Measurements from ENCODE around the gene NAXD.
"Not testable (repeated sequence)": the region's sequence is repeated elsewhere in the genome, so short reads cannot be mapped to it uniquely, and the experiment has no call there.

NAXD gene

DNA sequence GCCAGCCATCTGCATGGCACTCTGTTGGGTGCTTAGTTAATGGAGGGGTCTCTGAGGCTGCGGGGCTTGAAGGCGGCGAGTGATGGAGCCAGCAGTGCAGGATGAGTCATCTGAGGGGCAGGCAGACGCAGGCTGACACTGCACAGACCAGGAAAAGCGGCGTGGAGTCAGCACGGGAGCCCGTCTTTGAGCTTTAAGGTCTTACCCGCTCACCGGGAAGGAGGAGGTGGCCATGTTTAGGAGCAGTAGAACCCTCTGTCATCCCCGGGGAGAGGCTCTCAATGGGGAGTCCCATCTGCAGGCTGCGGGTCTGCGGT is 13.1 kb downstream of the NAXD start:
- no peak for DNase-seq (ENCODE audit: low spot score)

- no peak for DNase-seq (ENCODE audit: low spot score)
Observed at GRCh38 chr13:110628952-110629701, 13.8 kb downstream of the NAXD start.

- DNase-seq (ENCODE audit: low spot score): no peak
Observed at GRCh38 chr13:110629735-110630134, 14.4 kb downstream of the NAXD start.

DNA sequence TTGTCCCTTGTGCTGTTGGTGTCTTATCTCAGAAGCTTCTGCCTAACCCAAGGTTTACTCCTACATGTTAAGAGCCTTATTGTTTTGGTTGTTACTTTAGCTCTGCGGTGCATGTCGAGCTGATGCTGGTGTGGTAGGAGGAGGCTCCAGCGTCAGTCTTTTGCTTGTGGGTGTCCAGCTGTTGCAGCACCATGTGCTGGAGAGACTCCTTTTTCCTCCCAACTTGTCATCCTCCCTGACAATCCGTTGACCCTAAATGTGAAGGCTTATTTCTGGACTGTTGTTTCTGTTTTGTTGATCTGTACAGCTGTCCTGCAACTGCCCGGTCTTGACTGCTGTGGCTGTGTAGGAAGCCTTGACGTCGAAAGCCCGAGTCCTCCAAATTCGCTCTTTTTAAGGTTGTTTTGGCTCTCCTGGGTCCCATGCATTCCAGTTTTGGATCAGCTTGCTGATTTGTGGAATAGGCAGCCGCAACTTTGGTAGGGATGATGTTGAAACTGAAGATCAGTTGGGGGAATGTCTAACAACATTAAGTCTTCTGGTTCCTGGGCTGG is 15.3 kb downstream of the NAXD start:
- DNase-seq (ENCODE audit: low spot score): no peak

GRCh38 chr13:110632255-110632654 is 16.9 kb downstream of the NAXD start:
- not testable (repeated sequence) for DNase-seq (ENCODE audit: low spot score)

- no peak for DNase-seq (ENCODE audit: low spot score)
Observed at GRCh38 chr13:110633776-110634175, 18.4 kb downstream of the NAXD start.

DNA sequence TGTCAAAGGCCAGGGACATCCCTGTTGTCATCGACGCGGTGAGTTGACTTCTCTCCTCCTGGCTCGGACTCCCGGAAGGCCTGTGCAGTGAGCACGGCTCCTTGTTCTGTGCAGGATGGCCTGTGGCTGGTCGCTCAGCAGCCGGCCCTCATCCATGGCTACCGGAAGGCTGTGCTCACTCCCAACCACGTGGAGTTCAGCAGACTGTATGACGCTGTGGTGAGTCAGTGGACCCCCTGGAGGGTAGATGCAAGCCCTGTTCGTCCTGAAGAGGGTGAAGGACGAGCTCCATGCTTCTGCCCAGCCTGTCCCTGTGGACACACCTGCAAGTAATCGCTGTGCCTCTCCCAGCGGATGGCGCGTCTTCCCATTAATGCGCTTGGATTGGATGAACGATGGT is 19.2 kb downstream of the NAXD start:
- no peak for DNase-seq (ENCODE audit: low spot score)

DNA sequence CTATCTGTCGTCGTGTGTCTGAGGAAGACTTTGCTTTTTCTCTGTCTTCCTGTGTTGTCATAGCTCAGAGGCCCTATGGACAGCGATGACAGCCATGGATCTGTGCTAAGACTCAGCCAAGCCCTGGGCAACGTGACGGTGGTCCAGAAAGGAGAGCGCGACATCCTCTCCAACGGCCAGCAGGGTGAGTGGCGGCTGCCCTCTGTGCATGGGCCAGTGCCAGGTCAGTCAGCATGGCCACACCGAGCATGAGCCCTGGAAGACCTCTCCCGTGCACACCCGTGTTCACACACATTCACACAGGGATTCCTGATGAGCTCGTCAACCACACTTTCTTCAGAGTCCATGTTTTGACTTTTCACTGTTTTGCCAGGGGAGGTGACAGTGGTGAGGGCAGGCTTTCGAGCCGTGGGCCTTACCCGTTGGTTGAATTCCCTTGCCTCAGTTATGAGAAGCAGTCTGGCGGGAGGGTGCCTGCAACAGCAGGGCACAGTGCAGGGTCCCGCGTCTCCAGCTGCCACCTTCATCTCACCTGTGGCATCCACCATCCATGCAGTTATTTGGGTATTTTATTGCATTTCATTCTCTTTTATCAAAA is 20.2 kb downstream of the NAXD start:
- no peak for DNase-seq (ENCODE audit: low spot score)

DNA sequence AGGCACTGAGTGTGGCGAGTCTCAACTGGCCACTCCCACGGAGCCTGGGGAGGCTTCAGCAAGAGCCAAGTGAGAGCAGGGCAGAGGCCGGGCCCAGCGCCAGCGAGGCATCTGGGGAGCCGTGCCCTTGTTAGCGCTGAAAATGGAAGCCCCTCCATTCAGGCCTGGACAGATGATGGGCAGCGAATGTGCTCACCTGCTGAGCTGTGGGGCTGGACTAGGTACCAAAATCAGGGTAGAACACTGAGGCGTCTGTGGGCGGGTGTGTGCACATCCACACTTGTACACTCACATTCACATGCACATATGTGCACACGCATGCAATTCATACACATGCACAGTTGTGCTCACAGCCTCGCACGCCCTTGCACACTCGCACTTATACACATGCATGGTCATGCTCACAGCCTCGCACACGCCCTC is 20.7 kb downstream of the NAXD start:
- no peak for DNase-seq (ENCODE audit: low spot score)

- DNase-seq (ENCODE audit: low spot score): no peak
Observed at GRCh38 chr13:110636701-110637201, 21.4 kb downstream of the NAXD start.

DNA sequence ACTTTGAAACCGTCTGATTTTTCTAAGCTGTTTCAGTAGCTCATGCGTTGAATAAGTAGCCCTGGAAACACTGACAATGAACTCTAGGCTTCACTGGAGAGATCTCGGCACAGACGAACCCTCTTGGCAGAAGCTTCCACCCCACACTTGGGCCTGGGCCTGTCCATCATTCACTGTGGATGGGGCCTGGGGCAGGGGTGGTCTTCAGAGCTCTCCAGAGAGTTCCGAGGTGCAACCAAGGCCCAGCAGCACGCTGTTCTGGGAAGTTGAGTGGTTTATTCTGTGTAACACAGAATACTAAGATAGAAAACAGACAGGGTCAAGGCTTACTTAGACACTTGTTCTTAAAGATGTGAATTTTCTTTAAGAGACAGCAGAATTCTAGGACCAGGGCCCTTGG is 21.9 kb downstream of the NAXD start:
- DNase-seq (ENCODE audit: low spot score): no peak

DNA sequence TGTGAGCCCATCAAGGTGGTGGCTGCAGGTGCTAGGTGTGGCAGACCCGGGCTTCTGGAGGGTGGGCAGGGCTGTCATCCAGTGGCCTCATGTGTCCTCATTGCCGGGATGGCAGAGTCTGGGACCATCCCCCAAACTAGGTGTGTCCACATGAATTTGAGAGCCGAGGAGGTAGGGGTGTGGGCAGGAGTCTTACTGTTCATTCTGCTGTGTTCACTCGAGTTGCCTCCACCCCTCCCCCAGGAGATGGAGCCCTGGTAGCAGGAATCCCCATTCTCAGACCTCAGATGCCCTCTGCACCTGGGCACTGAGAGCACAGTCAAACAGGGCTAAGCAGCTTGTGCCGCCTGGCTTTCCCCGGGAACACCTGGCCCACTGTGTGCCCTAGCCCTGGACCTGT is 22.4 kb downstream of the NAXD start:
- no peak for DNase-seq (ENCODE audit: low spot score)

GRCh38 chr13:110638257-110638656 is 22.9 kb downstream of the NAXD start:
- no peak for DNase-seq (ENCODE audit: low spot score)

GRCh38 chr13:110638814-110639806 is 23.8 kb downstream of the NAXD start:
- no peak for DNase-seq (ENCODE audit: low spot score)

DNA sequence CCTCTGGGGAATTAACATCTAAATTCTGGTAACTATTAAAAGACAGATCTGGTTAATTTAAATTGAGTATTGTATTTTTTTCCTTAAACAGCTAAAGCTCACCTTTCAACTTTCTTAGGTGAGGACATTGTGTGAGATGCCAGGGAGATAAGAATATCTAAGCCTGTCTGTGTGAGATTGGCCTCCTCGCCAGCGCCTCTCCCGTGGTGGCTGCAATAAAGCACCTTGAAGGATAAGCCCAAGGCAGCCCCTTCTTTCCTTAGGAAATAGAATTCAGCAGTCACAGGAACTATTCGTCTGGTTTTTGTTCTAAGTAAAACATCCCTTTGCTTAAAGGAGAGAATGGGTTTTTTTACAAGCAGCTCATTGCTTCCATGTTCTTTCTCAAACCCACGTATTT is 24.6 kb downstream of the NAXD start:
- DNase-seq (ENCODE audit: low spot score): no peak

DNA sequence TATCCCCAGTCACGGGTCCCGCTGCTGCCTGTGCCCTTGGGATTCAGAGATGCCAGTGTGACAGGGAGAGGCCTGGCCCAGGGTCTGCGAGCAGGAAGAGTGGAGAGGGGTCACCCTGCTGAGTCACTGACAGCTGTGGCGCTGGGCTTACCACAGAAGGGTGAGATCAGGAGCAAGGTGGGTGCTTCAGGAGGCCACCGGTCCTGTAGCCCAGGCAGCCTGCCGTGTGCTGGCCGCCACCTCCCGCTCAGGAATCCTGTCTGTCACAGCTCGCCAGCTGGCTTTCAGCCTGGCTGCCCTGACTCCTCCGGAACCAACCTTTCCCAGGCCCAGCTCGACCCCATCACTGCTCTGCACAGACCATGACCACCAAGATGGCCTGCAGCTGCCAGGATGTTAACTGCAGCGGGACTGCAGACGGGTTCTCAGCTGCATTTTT is 25.3 kb downstream of the NAXD start:
- no peak for DNase-seq (ENCODE audit: low spot score)

DNA sequence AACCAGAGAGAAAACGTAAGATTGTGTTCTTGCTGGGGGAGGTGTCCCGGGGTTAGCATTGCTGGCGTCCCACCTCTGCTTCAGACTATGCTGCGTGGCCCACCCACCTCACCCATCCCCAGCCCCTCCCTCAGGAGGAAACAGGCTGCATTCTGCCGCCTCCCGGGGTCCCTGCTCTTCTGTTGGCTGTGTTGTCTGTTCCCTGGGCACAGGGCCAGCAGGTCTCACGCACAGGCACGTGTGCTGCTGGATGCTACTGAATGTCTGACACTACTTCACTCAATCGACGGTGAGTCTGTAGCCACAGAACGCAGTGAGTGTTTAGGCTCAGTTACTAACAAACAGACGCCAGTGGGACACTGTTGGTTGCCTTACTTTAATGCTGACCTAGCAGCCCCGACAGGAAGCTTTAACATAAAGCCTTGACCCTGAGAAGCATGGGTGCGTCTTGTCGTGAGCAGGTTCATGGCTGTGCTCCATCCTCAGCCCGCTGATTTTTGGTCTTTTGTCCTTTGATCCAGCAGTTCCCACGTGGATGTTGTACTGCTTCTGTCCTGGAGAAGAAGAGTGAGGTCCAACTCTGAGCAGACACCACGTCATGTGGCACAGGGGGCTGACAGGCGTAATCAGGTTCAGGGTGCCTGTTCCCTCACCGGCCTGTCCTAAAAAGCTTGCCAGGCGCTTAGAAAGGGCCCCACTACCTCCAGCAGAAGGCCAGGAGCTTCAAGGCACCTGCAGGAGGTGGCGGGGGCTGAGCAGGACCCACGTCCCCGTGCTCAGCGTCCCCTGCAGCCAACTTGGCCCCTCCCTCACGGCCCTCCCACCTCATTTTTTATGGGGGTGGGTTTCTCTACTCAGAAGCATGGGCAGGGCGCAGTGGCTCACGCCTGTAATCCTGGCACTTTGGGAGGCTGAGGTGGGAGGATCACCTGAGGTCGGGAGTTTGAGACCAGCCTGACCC is 26.0 kb downstream of the NAXD start:
- DNase-seq (ENCODE audit: low spot score): no peak

DNA sequence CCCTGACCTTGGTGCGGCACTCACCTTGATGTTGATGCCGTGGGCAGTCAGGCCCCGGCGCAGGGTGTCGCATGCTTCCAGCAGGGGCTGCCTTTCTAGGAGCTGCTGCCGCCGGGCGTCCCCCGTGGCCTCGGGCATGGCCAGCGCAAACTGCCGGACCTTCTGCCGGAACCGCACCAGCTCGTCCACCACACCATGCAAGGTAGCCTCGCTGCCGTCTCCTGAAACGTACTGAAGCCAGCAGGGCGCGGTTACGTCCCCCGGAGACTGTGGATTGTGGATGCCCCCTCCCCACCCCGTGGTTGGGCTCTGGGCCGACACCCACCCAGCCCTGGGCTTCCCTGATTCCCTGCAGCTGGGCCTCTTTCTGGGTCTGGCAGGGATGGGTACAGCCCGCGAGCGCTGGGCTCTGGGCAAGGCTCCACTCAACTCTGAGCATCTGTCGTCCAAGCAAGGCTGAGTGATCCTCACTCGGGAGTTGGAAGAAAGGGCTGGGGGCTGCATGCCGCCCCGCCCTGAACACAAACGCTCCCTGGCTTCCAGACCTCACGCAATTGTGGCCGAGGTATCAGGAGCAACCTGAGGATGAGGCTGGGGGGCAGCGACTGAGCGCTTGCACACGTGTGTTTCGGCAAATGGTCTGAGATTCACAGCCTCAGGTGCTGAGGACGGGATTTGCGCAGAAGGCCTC is 27.1 kb downstream of the NAXD start:
- no peak for DNase-seq (ENCODE audit: low spot score)

- no peak for DNase-seq (ENCODE audit: low spot score)
Observed at GRCh38 chr13:110643324-110643723, 28.0 kb downstream of the NAXD start.

DNA sequence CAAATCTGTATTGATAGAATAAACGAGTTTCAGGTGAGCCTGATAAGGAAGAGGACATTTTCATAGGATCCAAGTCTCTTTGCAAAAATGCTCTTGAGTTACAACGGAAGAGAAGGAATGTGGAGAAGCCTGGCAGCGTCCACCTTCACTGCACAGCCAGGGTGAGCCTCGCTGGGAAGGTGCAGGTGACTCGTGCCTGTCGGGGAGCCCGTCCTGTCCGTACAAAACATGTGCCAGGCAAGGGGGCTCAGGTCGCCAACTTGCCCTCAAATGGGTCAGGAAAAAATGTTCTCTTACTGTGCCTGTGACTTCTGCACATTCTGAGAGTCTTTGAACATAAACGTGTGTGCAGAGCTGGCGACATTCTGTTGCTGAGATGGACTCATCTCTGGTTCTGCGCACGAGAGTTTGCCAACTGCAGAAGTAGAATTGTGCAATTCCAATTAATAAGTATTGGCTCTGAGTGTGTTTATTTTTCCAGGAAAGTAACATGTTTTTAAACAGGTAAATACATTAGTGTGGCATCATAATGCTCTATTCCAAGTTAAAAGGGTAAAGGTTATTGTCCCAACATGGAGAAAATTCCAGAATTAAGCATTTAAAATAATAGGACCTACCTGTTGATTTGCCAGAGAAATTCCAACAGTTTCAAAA is 28.6 kb downstream of the NAXD start:
- DNase-seq (ENCODE audit: low spot score): no peak
